Neural cell (in vitro differentiated cells): ENCODE data around the gene MACROD1. TPM values are rescaled to one million over a fixed set of nuclear protein-coding genes. Genes with fewer than 3 reads are reported as not detected.

ENCODE experiments used
- H2AFZ ChIP-seq: fragments of 200-600, 300-800 bp; sonication (generic), shearing (Covaris generic); 2 replicates; pipeline ENCODE4 v1.6.0; 2014; ENCODE audit warnings: low read depth, mild to moderate bottlenecking, antibody characterized with exemption, low read length, moderate library complexity
- H3F3A ChIP-seq: fragments of 200-600 bp; shearing (Covaris generic); 2 replicates; pipeline ENCODE4 v1.6.1; 2016; ENCODE audit warnings: mild to moderate bottlenecking, moderate library complexity, mixed read lengths, antibody characterized with exemption, low read length; ENCODE audit not compliant: insufficient read depth, poor library complexity, severe bottlenecking
- H3K27ac ChIP-seq: fragments of 200-600, 300-800 bp; sonication (generic), shearing (Covaris generic); 2 replicates; pipeline ENCODE4 v1.5.1; 2014; ENCODE audit warnings: mild to moderate bottlenecking, low read length, moderate library complexity
- H3K27me3 ChIP-seq: fragments of 300-800, 200-600 bp; sonication (generic), shearing (Covaris generic); 2 replicates; pipeline ENCODE4 v1.6.0; 2014; ENCODE audit warnings: mild to moderate bottlenecking, low read depth, low read length, moderate library complexity; ENCODE audit not compliant: insufficient read depth
- H3K36me3 ChIP-seq: fragments of 300-800, 200-600 bp; sonication (generic), shearing (Covaris generic); 2 replicates; pipeline ENCODE4 v1.5.1; 2014; ENCODE audit warnings: mild to moderate bottlenecking, antibody characterized with exemption, low read length, moderate library complexity; ENCODE audit not compliant: insufficient read depth
- H3K4me2 ChIP-seq: fragments of 300-800, 200-600 bp; sonication (generic), shearing (Covaris generic); 2 replicates; pipeline ENCODE4 v1.6.0; 2014; ENCODE audit warnings: mild to moderate bottlenecking, low read length
- H3K4me3 ChIP-seq: fragments of 300-800, 200-600 bp; sonication (generic), shearing (Covaris generic); 2 replicates; pipeline ENCODE4 v1.5.1; 2014; ENCODE audit warnings: mild to moderate bottlenecking, low read length, moderate library complexity
- H3K79me2 ChIP-seq: fragments of 200-600 bp; shearing (Covaris generic); replicated peaks from 2 replicates; pipeline ENCODE4 v1.6.0; 2014; ENCODE audit warnings: mild to moderate bottlenecking, low read length, moderate library complexity; ENCODE audit not compliant: insufficient read depth
- H3K9ac ChIP-seq: fragments of 300-800, 200-600 bp; sonication (generic), shearing (Covaris generic); 2 replicates; pipeline ENCODE4 v1.6.1; 2016; ENCODE audit warnings: mild to moderate bottlenecking, low read length, mixed read lengths
- H3K9me2 ChIP-seq: fragments of 200-600 bp; shearing (Covaris generic); 2 replicates; pipeline ENCODE4 v1.6.1; 2016; ENCODE audit warnings: mild to moderate bottlenecking, low read length, mixed read lengths; ENCODE audit not compliant: insufficient read depth
- H3K9me3 ChIP-seq: fragments of 200-600, 300-800 bp; sonication (generic), shearing (Covaris generic); 2 replicates; pipeline ENCODE4 v1.6.1; 2016; ENCODE audit warnings: mild to moderate bottlenecking, mixed run types, low read length, moderate library complexity, mixed read lengths
- H4K20me1 ChIP-seq: fragments of 200-600 bp; shearing (Covaris generic); 2 replicates; pipeline ENCODE4 v1.6.1; 2016; ENCODE audit warnings: mild to moderate bottlenecking, mixed run types; ENCODE audit not compliant: insufficient read depth
- CTCF ChIP-seq: fragments of 450-650 bp; IDR thresholded peaks from 2 replicates; pipeline ENCODE4 v1.5.1; 2014; ENCODE audit warnings: antibody characterized with exemption, mild to moderate bottlenecking, moderate library complexity; ENCODE audit not compliant: poor library complexity, severe bottlenecking
- EP300 ChIP-seq: fragments of 450-650 bp; conservative IDR thresholded peaks from 2 replicates; pipeline ENCODE4 v1.6.1; 2014; ENCODE audit warnings: antibody characterized with exemption, mild to moderate bottlenecking, moderate library complexity; ENCODE audit not compliant: poor library complexity, severe bottlenecking
- EZH2 ChIP-seq: fragments of 200-600, 300-800 bp; shearing (Covaris generic), sonication (generic); IDR thresholded peaks from 2 replicates; pipeline ENCODE4 v1.6.1; 2014; ENCODE audit warnings: antibody characterized with exemption, low read length, borderline replicate concordance, mild to moderate bottlenecking; ENCODE audit not compliant: insufficient read depth, poor library complexity, severe bottlenecking
- MXI1 ChIP-seq: fragments of 450-650 bp; conservative IDR thresholded peaks from 2 replicates; pipeline ENCODE4 v1.6.1; 2014; ENCODE audit warnings: antibody characterized with exemption, mild to moderate bottlenecking; ENCODE audit not compliant: poor library complexity, severe bottlenecking
- POLR2AphosphoS5 ChIP-seq: IDR thresholded peaks from 2 replicates; pipeline ENCODE4 v1.6.1; 2012
- RAD21 ChIP-seq: fragments of 450-650 bp; conservative IDR thresholded peaks from 2 replicates; pipeline ENCODE4 v1.6.1; 2014; ENCODE audit warnings: antibody characterized with exemption, mild to moderate bottlenecking, moderate library complexity
- REST ChIP-seq: IDR thresholded peaks from 2 replicates; pipeline ENCODE4 v1.6.1; 2012; ENCODE audit warnings: borderline replicate concordance
- SMC3 ChIP-seq: fragments of 450-650 bp; conservative IDR thresholded peaks from 2 replicates; pipeline ENCODE4 v1.6.1; 2014; ENCODE audit warnings: antibody characterized with exemption, mild to moderate bottlenecking, moderate library complexity; ENCODE audit not compliant: poor library complexity
- TAF1 ChIP-seq: IDR thresholded peaks from 2 replicates; pipeline ENCODE4 v1.6.1; 2012; ENCODE audit warnings: low read depth
- polyA plus RNA-seq: library from polyadenylated mRNA; depleted of rRNA; stranded (reverse); fragments of >200 nt; gene quantifications from 2 replicates; pipeline ENCODE4 v1.2.3, GENCODE V29; 2014

MACROD1 gene
- polyA plus RNA-seq, 1 donor from 2014 or later, result 30.8 TPM

- H3K9me3 ChIP-seq, result no peaks in the 10 kb centered on the region
- no peaks in the 10 kb centered on the region for H3K79me2 ChIP-seq
- no peaks in the 10 kb centered on the region for H3K36me3 ChIP-seq
- H3K27ac ChIP-seq, result no peak overlapping the region
- H4K20me1 ChIP-seq, result no peaks in the 10 kb centered on the region
- no peak overlapping the region for H3K9ac ChIP-seq
- no peak overlapping the region for H2AFZ ChIP-seq
- no peak overlapping the region for H3K4me3 ChIP-seq
- no peaks in the 10 kb centered on the region for H3K27me3 ChIP-seq
- no peaks in the 10 kb centered on the region for H3F3A ChIP-seq
- no peak for TF ChIP-seq SMC3
- no peak for TF ChIP-seq MXI1
- no peak for TF ChIP-seq POLR2AphosphoS5
- no peak for TF ChIP-seq EZH2
- TF ChIP-seq TAF1, result no peak
- no peak for TF ChIP-seq EP300
- TF ChIP-seq REST, result no peak
- no peak for TF ChIP-seq CTCF
- TF ChIP-seq RAD21, result no peak
- H3K4me2 ChIP-seq, result no peak overlapping the region
- H3K9me2 ChIP-seq, result no peaks in the 10 kb centered on the region
These were observed 50.1 kb downstream of the MACROD1 start for GRCh38 chr11:64115531-64116522.

- no peaks in the 10 kb centered on the region for H3K27me3 ChIP-seq
- no peaks in the 10 kb centered on the region for H3K9me3 ChIP-seq
- no peaks in the 10 kb centered on the region for H3F3A ChIP-seq
- H3K79me2 ChIP-seq, result no peaks in the 10 kb centered on the region
- H4K20me1 ChIP-seq, result no peaks in the 10 kb centered on the region
- H3K4me2 ChIP-seq, result no peak overlapping the region
- no peak overlapping the region for H3K4me3 ChIP-seq
- no peak overlapping the region for H3K27ac ChIP-seq
- TF ChIP-seq EZH2 (no peak), POLR2AphosphoS5 (no peak), RAD21 (no peak), TAF1 (no peak), EP300 (no peak), CTCF (no peak), REST (no peak), SMC3 (no peak), MXI1 (no peak)
- H3K36me3 ChIP-seq, result no peaks in the 10 kb centered on the region
- H3K9me2 ChIP-seq, result no peaks in the 10 kb centered on the region
- no peak overlapping the region for H2AFZ ChIP-seq
- H3K9ac ChIP-seq, result no peak overlapping the region
These were observed 51.7 kb downstream of the MACROD1 start for GRCh38 chr11:64114231-64114630.
